ENCODE results near the gene FGD4. TPM values are rescaled to one million over a fixed set of nuclear protein-coding genes. Genes with fewer than 3 reads are reported as not detected.

Gene FGD4
- total and polyA plus RNA-seq, 9 of the 15 experiments (the other 6 are each of a cell fraction or from before 2014, with no cell fraction given), result 0.05 to 0.51 (median 0.27) TPM

DNA sequence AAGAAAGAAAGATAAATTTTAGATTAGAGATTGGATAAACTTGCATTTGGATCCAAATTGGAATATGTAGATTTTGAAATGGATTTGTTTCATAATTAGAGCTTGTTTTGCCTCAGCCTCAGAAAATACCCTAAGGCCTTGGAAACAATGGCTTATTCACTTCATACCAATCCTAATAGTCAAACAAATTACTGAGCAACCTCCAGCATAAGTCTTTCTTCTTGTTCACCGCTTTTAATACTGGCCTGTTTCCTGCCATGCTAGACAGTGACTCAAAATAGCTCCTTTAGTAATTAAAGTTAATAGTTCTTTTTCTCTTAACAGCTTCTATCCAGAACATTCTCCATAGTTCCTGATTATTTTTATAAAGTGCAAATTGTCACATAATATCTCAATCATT, 168.9 kb downstream of the FGD4 start:
- no peaks in the 10 kb centered on the region for H3K9me1 ChIP-seq (ENCODE audit: control insufficient read depth, insufficient read depth, low read length)
- FAIRE-seq, result no peak
- BruUV-seq (replicated peaks), result no TSS peak
- H3K4me2 ChIP-seq (ENCODE audit: insufficient read depth, low read length), result no peak overlapping the region
- H3K27ac ChIP-seq (ENCODE audit: extremely low read depth, low read depth, low read length), result no peak overlapping the region
- TF ChIP-seq RCOR1 (IDR thresholded peaks at IDR 0.05; ENCODE audit: borderline replicate concordance in 1 of 2, low read depth in 2 of 2, low read length in 2 of 2) (no peak), NELFE (IDR thresholded peaks at IDR 0.05; ENCODE audit: insufficient read depth, insufficient read length) (no peak), ZNF217 (CRISPR knock-in tag; IDR thresholded peaks at IDR 0.05) (no peak), ZNF764 (CRISPR knock-in tag; IDR thresholded peaks at IDR 0.05; ENCODE audit: low read depth) (no peak)
- TF ChIP-seq, protein P1, sequence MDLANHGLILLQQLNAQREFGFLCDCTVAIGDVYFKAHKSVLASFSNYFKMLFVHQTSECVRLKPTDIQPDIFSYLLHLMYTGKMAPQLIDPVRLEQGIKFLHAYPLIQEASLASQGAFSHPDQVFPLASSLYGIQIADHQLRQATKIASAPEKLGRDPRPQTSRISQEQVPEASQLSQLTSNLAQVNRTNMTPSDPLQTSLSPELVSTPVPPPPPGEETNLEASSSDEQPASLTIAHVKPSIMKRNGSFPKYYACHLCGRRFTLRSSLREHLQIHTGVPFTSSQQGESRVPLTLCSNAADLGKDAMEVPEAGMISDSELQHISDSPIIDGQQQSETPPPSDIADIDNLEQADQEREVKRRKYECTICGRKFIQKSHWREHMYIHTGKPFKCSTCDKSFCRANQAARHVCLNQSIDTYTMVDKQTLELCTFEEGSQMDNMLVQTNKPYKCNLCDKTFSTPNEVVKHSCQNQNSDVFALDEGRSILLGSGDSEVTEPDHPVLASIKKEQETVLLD (IDR thresholded peaks at IDR 0.05), result no peak
- H3K4me1 ChIP-seq (replicated peaks in 1 of 2; ENCODE audit: control insufficient read depth in 2 of 2, insufficient read depth in 2 of 2, low read length in 2 of 2), result no peaks in the 10 kb centered on the region
- no peaks in the 10 kb centered on the region for H3K79me2 ChIP-seq (ENCODE audit: control insufficient read depth, insufficient read depth, low read length)
- POLR2A ChIA-PET, result interaction anchor here (1.0 kb wide), 1 partner anchor 20 kb away, joined by 5 read pairs; no protein-coding TSS in a partner anchor
- H3K9ac ChIP-seq (ENCODE audit: insufficient read depth in 1 of 2, low read depth in 2 of 2, low read length in 2 of 2), result no peak overlapping the region
- intact Hi-C loops (cut with micrococcal nuclease) (no loop called here), in situ Hi-C loops (cut with MboI) (no loop called here)
- H3K4me3 ChIP-seq, result no peak overlapping the region
- WGBS (ENCODE audit: insufficient coverage, low coverage, missing lambda C conversion rate), result 0% methylated on average over 1 of the region's 1 CpG
- DNase-seq (ENCODE audit: extremely low read depth in 1 of 4, low spot score in 3 of 4), result no peak
- peaks cover 6 to 12% of the 10 kb centered on the region in 2 experiments; a peak in 3 of 5 replicates for H3K27me3 ChIP-seq (ENCODE audit: control insufficient read depth in 2 of 2, insufficient read depth in 2 of 2, low read length in 2 of 2)
- no peaks in the 10 kb centered on the region for H4K20me1 ChIP-seq (replicated peaks; ENCODE audit: control insufficient read depth, insufficient read depth, low read length)
- ATAC-seq, result no peak
- H2AFZ ChIP-seq (ENCODE audit: low read depth, low read length), result no peak overlapping the region
- CTCF ChIA-PET (ENCODE audit: low intra/inter-chr PET ratio), result no interaction called here
- no peaks in the 10 kb centered on the region for H3K9me3 ChIP-seq (replicated peaks; ENCODE audit: control insufficient read depth, insufficient read depth, low read depth, low read length)
- no peaks in the 10 kb centered on the region for H3K36me3 ChIP-seq (ENCODE audit: control insufficient read depth, insufficient read depth, low read length)

All from K562 (cell line).